Coronary artery (tissue), 2 donors: ENCODE measurements around the gene TNFAIP8L2.

ENCODE experiments used
- DNase-seq: peaks from one replicate; pipeline ENCODE4 v3.0.0-alpha.2; 2017; ENCODE audit warnings: low spot score
- H3K27ac ChIP-seq, 2 donors: fragments of 200-600 bp; sonication (generic); one replicate each; pipeline ENCODE4 v1.5.1; 2016 to 2019
- H3K4me3 ChIP-seq: fragments of 200-600 bp; sonication (generic); 2 replicates; pipeline ENCODE4 v1.5.1; 2016; ENCODE audit warnings: mild to moderate bottlenecking, moderate library complexity
- TF ChIP-seq, protein P1 (sequence below): fragments of 200-600 bp; sonication (generic); IDR thresholded peaks from one replicate; pipeline ENCODE4 v1.5.1; 2019; ENCODE audit warnings: antibody characterized with exemption

The TNFAIP8L2 gene

DNA sequence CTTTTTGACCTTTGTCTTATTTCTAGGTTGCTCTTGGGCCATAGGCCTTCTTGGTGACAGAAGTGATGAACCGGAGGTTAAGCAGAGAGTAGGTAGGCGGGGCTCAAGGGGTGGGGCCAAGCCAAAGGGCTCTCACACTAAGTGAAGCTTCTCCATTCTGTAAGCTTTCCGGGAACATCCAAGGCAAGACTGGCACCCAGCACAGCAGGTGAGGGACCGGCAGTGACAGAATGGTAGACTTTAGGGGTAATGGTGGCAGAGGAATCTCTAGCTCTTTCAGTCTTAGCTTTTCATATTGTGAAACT, at the start of gene TNFAIP8L2:
TSS of gene TNFAIP8L2 (plus strand) at position 135 of the 305 bp plus-strand sequence. CDS start 2,049 bp downstream, outside the sequence.
- DNase-seq = peak; percentile 68
- H3K4me3 ChIP-seq = peak within 1 kb of the TSS; percentile 39
- TF ChIP-seq, protein P1, sequence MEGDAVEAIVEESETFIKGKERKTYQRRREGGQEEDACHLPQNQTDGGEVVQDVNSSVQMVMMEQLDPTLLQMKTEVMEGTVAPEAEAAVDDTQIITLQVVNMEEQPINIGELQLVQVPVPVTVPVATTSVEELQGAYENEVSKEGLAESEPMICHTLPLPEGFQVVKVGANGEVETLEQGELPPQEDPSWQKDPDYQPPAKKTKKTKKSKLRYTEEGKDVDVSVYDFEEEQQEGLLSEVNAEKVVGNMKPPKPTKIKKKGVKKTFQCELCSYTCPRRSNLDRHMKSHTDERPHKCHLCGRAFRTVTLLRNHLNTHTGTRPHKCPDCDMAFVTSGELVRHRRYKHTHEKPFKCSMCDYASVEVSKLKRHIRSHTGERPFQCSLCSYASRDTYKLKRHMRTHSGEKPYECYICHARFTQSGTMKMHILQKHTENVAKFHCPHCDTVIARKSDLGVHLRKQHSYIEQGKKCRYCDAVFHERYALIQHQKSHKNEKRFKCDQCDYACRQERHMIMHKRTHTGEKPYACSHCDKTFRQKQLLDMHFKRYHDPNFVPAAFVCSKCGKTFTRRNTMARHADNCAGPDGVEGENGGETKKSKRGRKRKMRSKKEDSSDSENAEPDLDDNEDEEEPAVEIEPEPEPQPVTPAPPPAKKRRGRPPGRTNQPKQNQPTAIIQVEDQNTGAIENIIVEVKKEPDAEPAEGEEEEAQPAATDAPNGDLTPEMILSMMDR = no peak
- peak within 1 kb of the TSS in 1 of 2 donors; percentile 35 for H3K27ac ChIP-seq

DNA sequence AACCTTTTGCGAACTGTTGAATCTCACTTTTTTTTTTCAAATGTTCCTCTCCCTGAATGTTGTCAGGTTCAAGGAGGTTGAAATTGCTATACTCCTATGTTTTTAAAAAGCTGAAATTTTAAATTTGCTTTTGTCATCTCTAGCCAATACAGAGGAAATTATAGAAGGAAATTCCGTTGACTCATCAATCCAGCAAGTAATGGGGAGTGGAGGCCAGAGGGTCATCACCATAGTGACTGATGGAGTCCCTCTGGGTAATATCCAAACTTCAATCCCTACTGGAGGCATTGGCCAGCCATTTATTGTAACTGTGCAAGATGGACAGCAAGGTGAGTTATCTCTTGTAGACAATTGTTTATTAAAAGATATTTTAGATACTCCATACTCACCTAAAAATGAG, 49.6 kb upstream of the TNFAIP8L2 start:
- TF ChIP-seq, protein P1 = no peak
- Histone ChIP-seq H3K27ac (no peak overlapping the region), H3K4me3 (no peak overlapping the region)
- no peak for DNase-seq

DNA sequence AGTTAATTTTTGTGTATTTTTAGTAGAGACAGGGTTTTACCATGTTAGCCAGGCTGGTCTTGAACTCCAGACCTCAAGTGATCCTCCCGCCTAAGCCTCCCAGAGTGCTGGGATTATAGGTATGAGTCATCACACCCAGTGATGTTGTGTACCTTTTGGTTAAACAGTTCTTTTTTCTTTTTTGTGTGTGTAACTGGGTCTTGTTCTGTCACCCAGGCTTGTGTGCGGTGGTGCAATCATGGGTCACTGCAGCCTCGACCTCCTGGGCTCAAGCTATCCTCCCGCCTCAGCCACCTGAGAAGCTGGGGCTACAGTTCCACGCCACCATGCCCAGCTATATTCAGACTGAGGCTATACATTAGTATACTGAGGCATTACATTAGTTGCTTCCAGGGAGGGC, 48.1 kb upstream of the TNFAIP8L2 start:
- H3K4me3 ChIP-seq = no peak overlapping the region
- TF ChIP-seq, protein P1 = no peak
- DNase-seq = no peak
- no peak overlapping the region for H3K27ac ChIP-seq

DNA sequence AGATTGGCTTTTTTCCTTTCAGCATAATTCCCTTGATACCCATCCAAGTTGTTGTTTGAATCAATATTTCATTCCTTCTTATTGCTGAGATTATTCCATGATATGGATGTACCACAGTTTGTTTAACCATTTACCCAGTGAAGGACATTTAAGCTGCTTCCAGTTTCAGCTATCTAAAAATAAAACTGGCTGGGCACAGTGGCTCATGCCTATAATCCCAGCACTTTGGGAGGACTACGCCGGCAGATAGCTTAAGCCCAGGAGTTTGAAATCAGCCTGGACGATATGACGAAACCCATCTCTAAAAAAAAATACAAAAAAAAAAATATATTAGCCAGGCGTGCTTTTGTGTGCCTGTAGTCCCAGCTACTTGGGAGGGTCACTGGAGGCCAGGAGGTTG, 42.6 kb upstream of the TNFAIP8L2 start:
- TF ChIP-seq, protein P1 = no peak
- H3K4me3 ChIP-seq = no peak overlapping the region
- no peak for DNase-seq
- no peak overlapping the region for H3K27ac ChIP-seq

DNA sequence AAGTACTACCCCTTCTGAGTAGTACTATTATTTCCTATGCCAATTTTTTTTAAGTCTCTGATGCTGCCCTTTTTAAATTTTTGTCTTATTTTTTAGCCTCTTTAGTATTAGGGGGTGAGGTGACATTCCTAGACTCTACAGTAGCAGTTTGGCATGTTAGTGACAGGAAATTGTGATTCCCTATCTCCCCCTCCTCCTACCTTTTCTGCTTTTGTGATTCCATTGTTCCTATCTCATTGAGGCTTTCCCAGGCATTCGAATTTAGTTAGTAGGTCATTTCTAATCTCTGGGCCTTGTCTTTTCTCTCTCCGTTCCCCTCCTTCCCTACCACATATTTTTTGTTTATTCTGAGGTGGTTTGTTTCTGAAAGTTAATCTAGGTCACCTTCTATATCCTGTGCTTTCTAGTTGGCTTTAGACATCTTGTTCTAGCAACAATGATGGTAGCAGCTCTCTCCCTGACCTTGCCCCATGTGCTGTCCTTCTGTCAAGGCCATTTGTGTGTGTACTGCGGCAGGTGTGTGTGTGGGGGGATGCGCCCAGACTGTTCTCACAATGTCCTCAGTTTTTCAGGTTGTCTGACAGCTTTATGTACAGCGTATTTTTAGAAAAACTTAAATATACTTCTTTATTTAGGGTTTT, 31.6 kb upstream of the TNFAIP8L2 start:
- Histone ChIP-seq H3K4me3 (no peak overlapping the region), H3K27ac (no peak overlapping the region)
- no peak for DNase-seq
- TF ChIP-seq, protein P1 = no peak

GRCh38 chr1:151128800-151129199, 27.6 kb upstream of the TNFAIP8L2 start:
- H3K4me3 ChIP-seq = no peak overlapping the region
- TF ChIP-seq, protein P1 = no peak
- DNase-seq = no peak
- H3K27ac ChIP-seq = no peak overlapping the region

- DNase-seq = peak; percentile 89
- TF ChIP-seq, protein P1 = no peak
- Histone ChIP-seq H3K27ac (peak overlapping the region in 1 of 2 donors; percentile 66), H3K4me3 (peak overlapping the region; percentile 70)
These were observed 25.4 kb upstream of the TNFAIP8L2 start for GRCh38 chr1:151130987-151131586.
